Mucosa of descending colon (tissue), 3 donors: ENCODE measurements around the gene KLHL30. TPM values are rescaled to one million over a fixed set of nuclear protein-coding genes. Genes with fewer than 3 reads are reported as not detected.
A peak's percentile ranks its signal among the peaks of the same experiment; 100 is the strongest.

Source experiments
- ATAC-seq: fragments of 200-7000 bp; cut with Tn5 transposase; one replicate; pipeline ENCODE4 v1.9.1; 2020; ENCODE audit warnings: mild to moderate bottlenecking, moderate library complexity
- DNase-seq, 3 donors: peaks; one replicate each; pipeline ENCODE4 v3.0.0-alpha.2; 2020
- H3K36me3 ChIP-seq: fragments of 200-600 bp; one replicate; pipeline ENCODE4 v1.8.0; 2021; ENCODE audit warnings: low read depth, mild to moderate bottlenecking
- H3K4me1 ChIP-seq: fragments of 200-600 bp; one replicate; pipeline ENCODE4 v1.8.0; 2021; ENCODE audit warnings: low read depth, mild to moderate bottlenecking
- H3K4me3 ChIP-seq: fragments of 200-600 bp; one replicate; pipeline ENCODE4 v1.8.0; 2021; ENCODE audit warnings: mild to moderate bottlenecking
- H3K9me3 ChIP-seq: fragments of 200-600 bp; one replicate; pipeline ENCODE4 v1.8.0; 2021; ENCODE audit warnings: mild to moderate bottlenecking
- CTCF ChIP-seq: fragments of 200-600 bp; IDR thresholded peaks from one replicate; pipeline ENCODE4 v1.8.0; 2022; ENCODE audit warnings: antibody characterized with exemption, mild to moderate bottlenecking
- intact Hi-C, 2 donors: fragments of 100-400 bp; cut with DNase I in 1 of 2; cut with micrococcal nuclease in 1 of 2; formaldehyde crosslinking; loops; one replicate each; pipeline versions ENCODE4 v1.11.0 to v1.11.1; 2022; cut with DNase I, micrococcal nuclease
- total RNA-seq, 3 donors: library from RNA; stranded (reverse); fragmentation: NEBNext Ultra II Directional in 2 of 3; extraction: Animal tissue kit (Norgen Biotek cat#: 25700) in 2 of 3; gene quantifications; one replicate each; pipeline versions ENCODE4 v1.2.1 to v1.2.4, GENCODE V29; 2021 to 2023
- donor health status: DM: no; HTN: no; CAD: no; lungs with moderate emphysema.
- donor health status: DM: no; HTN: no; CAD: no.
- donor health status: DM: no; HTN: yes; CAD: no.

The KLHL30 gene
- total RNA-seq, 3 donors from 2014 or later: 0.17 to 1.1 (median 0.24) TPM

GRCh38 chr2:238128534-238129001 lies 9.9 kb upstream of the KLHL30 start:
- ATAC-seq: no peak
- peak in 2 of 3 donors; percentile 24 to 44 for DNase-seq
- TF ChIP-seq CTCF: no peak
- H3K36me3 ChIP-seq: no peaks in the 10 kb centered on the region
- H3K9me3 ChIP-seq: no peaks in the 10 kb centered on the region
- intact Hi-C loops: no loop called here
- no peaks in the 10 kb centered on the region for H3K4me1 ChIP-seq
- no peak overlapping the region for H3K4me3 ChIP-seq

GRCh38 chr2:238129166-238130010 lies 9.1 kb upstream of the KLHL30 start:
- Histone ChIP-seq H3K9me3 (no peaks in the 10 kb centered on the region), H3K4me1 (no peaks in the 10 kb centered on the region), H3K36me3 (no peaks in the 10 kb centered on the region), H3K4me3 (no peak overlapping the region)
- intact Hi-C loops: no loop called here
- no peak for ATAC-seq
- TF ChIP-seq CTCF: no peak
- peak in 1 of 3 donors; percentile 15 for DNase-seq

GRCh38 chr2:238130111-238130695 lies 8.3 kb upstream of the KLHL30 start:
- no peak for TF ChIP-seq CTCF
- intact Hi-C loops: no loop called here
- Histone ChIP-seq H3K4me3 (no peak overlapping the region), H3K9me3 (no peaks in the 10 kb centered on the region), H3K4me1 (no peaks in the 10 kb centered on the region), H3K36me3 (no peaks in the 10 kb centered on the region)
- no peak for ATAC-seq
- peak in 2 of 3 donors; percentile 15 to 32 for DNase-seq

- ATAC-seq: no peak
- Histone ChIP-seq H3K9me3 (no peaks in the 10 kb centered on the region), H3K4me3 (no peak overlapping the region), H3K4me1 (no peaks in the 10 kb centered on the region), H3K36me3 (no peaks in the 10 kb centered on the region)
- peak in 2 of 3 donors; percentile 15 to 43 for DNase-seq
- TF ChIP-seq CTCF: no peak
- intact Hi-C loops: no loop called here
Measured at GRCh38 chr2:238130696-238131628, 7.5 kb upstream of the KLHL30 start.

- H3K36me3 ChIP-seq: no peaks in the 10 kb centered on the region
- H3K4me3 ChIP-seq: no peak overlapping the region
- H3K9me3 ChIP-seq: no peaks in the 10 kb centered on the region
- intact Hi-C loops: no loop called here
- ATAC-seq (no peak), DNase-seq (peak in 1 of 3 donors; percentile 15)
- no peaks in the 10 kb centered on the region for H3K4me1 ChIP-seq
- no peak for TF ChIP-seq CTCF
Measured at GRCh38 chr2:238131761-238132462, 6.6 kb upstream of the KLHL30 start.
